SJSA1 (cell line): ENCODE data around the gene ALK. TPM values are rescaled to one million over a fixed set of nuclear protein-coding genes. Genes with fewer than 3 reads are reported as not detected.

ENCODE experiments used
- DNase-seq, 2 experiments: peaks; one replicate each; pipeline ENCODE4 v3.0.0-alpha.2; 2015 to 2020; ENCODE audit warnings: low spot score in 2 of 2, low read depth in 1 of 2
- H3K27ac ChIP-seq: fragments of 250-450 bp; sonication (Bioruptor Pico); 2 replicates; pipeline ENCODE4 v1.5.1; 2020; ENCODE audit warnings: mild to moderate bottlenecking, moderate library complexity
- H3K27me3 ChIP-seq: fragments of 250-450 bp; sonication (Bioruptor Pico); replicated peaks from 2 replicates; pipeline ENCODE4 v1.5.1; 2020; ENCODE audit warnings: mild to moderate bottlenecking, moderate library complexity
- H3K36me3 ChIP-seq: fragments of 250-450 bp; sonication (Bioruptor Pico); 2 replicates; pipeline ENCODE4 v1.5.1; 2020; ENCODE audit warnings: mild to moderate bottlenecking
- H3K4me1 ChIP-seq: fragments of 250-450 bp; sonication (Bioruptor Pico); replicated peaks from 2 replicates; pipeline ENCODE4 v1.6.1; 2021; ENCODE audit warnings: mild to moderate bottlenecking
- H3K4me3 ChIP-seq: fragments of 250-450 bp; sonication (Bioruptor Pico); 2 replicates; pipeline ENCODE4 v1.5.1; 2020; ENCODE audit warnings: mild to moderate bottlenecking
- H3K9me3 ChIP-seq: fragments of 250-450 bp; sonication (Bioruptor Pico); replicated peaks from 2 replicates; pipeline ENCODE4 v1.5.1; 2020; ENCODE audit warnings: mild to moderate bottlenecking
- total RNA-seq: library from RNA; depleted of rRNA; stranded (reverse); fragments of >200 nt; shearing (Covaris generic); gene quantifications from 2 replicates; pipeline ENCODE4 v1.2.3, GENCODE V29; 2014

ALK gene
- total RNA-seq, 1 experiment from 2014 or later: not detected

DNA sequence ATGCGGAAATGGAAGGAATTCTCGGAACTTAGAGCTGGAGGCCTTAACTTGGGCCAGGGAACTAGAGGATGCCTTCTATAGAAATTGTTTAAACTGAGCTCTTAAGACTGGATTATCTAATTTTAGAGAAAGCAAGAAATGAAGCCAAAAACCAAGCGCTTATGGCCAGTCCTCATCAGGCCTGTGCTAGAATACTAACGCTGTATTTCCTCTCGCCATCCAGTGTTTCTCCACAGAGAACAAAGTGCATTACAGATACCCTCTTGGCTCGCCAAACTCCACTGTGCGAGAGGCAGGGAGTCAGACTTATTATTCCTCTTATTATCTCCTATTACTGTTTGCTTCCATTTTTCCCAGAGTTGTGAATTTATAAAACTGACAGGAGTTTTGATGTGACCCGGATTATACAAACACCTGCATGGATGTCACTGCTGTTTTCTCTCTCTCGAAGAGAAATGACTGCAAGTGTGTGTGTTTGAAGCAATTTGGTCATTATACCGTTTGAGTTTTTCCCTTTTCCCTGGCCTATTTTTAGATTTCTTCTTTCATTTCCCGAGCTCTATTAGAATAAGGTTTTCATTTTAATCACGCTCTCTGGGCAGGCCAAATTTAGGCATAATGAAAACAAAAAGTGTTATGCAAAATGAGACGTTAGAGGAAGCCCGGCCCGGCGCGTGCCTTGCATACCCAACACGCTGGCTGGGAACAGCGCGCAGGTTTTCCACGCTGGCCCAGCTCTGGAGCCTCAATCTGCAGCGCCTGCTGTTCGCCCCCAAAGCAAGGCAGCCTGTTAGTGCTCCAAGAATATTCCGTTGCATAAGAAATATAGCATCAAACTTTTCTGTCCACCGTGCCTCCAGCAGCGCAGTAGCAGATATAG lies 103.3 kb downstream of the ALK start:
- H3K4me1 ChIP-seq: no peaks in the 10 kb centered on the region
- H3K9me3 ChIP-seq: no peaks in the 10 kb centered on the region
- peaks cover 17% of the 10 kb centered on the region for H3K27me3 ChIP-seq
- DNase-seq: no peak
- no peak overlapping the region for H3K27ac ChIP-seq
- no peaks in the 10 kb centered on the region for H3K36me3 ChIP-seq
- no peak overlapping the region for H3K4me3 ChIP-seq

DNA sequence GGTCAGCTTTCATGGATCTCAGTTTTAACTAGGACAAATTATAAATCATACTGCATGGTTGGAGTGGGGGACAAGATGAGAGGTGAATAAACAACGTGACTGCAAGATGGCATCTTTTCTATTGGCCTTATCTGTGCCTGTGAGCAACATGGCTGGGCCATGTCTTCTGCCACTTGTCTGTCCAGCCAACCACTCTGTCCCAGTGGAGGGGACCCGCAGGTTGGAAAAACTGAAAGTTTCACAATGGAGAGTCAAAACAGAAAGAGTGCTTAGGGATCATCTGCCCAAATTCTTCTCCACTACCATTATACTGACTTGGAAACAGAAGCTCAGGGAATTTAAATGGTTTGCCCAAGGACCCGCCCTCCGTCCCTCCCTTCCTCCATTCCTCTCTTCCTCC lies 104.1 kb downstream of the ALK start:
- DNase-seq: no peak
- H3K4me1 ChIP-seq: no peaks in the 10 kb centered on the region
- peaks cover 17% of the 10 kb centered on the region for H3K27me3 ChIP-seq
- no peak overlapping the region for H3K27ac ChIP-seq
- no peaks in the 10 kb centered on the region for H3K9me3 ChIP-seq
- no peaks in the 10 kb centered on the region for H3K36me3 ChIP-seq
- no peak overlapping the region for H3K4me3 ChIP-seq

DNA sequence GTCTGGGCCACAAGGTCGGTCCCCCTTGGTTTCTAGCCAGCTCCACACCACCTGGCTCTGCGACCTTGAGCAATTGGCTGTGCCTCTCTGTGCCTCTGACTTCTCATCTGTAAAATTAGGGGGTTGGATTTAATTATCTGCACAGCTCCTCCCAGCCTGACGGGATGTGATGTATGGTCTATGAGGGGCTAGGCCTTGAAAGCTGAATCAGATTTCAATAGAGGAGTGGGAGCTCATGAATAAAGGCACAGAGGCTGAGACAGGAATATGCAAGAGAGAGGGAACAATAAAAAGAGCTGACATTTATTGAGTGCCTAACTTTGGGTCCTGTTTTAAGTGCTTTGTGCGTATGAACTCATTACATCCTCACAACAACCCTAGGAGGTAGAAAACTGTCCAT lies 104.7 kb downstream of the ALK start:
- Histone ChIP-seq H3K27ac (no peak overlapping the region), H3K4me3 (no peak overlapping the region), H3K9me3 (no peaks in the 10 kb centered on the region), H3K4me1 (no peaks in the 10 kb centered on the region), H3K27me3 (peaks cover 17% of the 10 kb centered on the region), H3K36me3 (no peaks in the 10 kb centered on the region)
- no peak for DNase-seq

DNA sequence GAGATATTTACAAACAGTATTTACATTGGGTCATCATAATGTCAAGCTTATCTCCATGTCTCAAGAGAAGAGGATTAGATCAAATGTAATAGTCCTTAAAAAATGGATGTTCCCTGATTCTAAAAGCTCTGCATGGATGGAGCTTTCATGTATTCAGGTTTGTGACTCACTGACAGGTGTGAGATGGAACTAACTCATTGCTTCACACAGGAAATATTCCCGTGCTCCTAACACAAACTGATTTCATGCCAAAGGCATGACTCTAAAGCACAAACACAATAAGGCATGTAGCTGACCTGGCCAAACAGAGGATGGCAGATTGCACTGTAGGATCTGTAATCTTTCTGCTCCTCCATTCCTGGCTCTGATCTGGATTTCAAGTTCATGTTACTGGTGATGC lies 110.0 kb downstream of the ALK start:
- Histone ChIP-seq H3K4me3 (no peak overlapping the region), H3K9me3 (no peaks in the 10 kb centered on the region), H3K27ac (no peak overlapping the region), H3K4me1 (no peaks in the 10 kb centered on the region), H3K27me3 (peaks cover 13% of the 10 kb centered on the region), H3K36me3 (no peaks in the 10 kb centered on the region)
- no peak for DNase-seq

DNA sequence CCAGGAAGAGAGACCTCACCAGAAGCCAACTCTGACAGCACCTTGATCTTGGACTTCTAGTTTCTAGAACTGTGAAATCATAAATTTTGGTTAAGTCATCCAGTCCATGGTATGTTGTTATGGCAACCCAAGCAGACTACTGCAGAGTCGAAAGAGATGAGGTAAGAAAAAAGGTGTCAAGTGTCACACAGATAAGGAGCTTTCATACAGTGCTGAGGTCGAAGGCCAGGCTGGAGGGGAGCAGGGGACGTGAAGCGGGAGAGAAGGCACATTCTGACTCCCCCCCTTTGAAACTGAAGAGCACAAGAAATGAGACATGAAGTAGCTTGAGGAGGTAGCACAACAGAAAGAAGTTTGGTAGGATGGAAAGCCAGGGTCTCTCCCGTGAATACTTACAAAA lies 110.4 kb downstream of the ALK start:
- H3K4me3 ChIP-seq: no peak overlapping the region
- H3K4me1 ChIP-seq: no peaks in the 10 kb centered on the region
- DNase-seq: no peak
- no peaks in the 10 kb centered on the region for H3K36me3 ChIP-seq
- no peaks in the 10 kb centered on the region for H3K9me3 ChIP-seq
- peaks cover 12% of the 10 kb centered on the region for H3K27me3 ChIP-seq
- no peak overlapping the region for H3K27ac ChIP-seq

DNA sequence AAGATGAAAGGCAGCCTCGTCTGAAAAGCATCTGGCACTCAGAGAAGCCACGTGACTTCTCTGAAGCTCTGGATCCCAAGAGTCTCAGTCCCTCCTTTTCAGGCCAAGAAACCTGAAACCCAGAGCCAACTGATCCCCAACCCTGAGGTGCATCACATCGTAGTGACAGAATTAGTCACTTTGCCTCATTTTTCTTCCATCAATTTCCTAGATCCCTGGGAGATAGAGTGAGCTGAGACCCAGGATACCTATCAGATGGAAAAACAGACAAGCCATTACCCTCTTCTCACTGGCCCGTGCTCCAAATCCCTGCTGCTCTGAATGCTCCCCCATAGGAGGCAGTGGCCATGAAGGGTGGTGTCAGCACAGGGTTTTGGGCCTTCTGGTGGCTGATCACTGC lies 113.1 kb downstream of the ALK start:
- H3K9me3 ChIP-seq: no peaks in the 10 kb centered on the region
- no peak for DNase-seq

DNA sequence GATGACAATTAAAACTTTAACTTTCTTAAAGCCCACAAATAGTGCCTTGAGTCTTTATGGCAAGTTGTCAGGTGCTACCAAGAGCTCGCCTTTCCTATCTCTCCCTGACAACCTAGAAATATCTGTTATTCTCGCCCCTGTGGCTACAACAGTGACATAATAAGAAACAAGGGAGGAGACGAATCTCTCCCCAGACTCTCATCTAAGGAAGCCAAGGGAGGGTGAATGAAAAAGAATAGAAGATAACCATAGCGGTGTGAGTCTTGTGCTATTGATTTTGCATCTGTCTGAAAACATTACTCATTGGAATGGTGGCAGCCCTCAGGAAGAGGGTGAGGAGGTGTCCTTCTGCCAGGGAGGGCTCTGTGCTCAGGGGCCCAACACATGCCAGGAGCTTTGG lies 114.3 kb downstream of the ALK start:
- no peak overlapping the region for H3K4me3 ChIP-seq
- H3K4me1 ChIP-seq: no peaks in the 10 kb centered on the region
- DNase-seq: no peak
- no peak overlapping the region for H3K27ac ChIP-seq
- H3K27me3 ChIP-seq: no peaks in the 10 kb centered on the region
- H3K36me3 ChIP-seq: no peaks in the 10 kb centered on the region
- H3K9me3 ChIP-seq: no peaks in the 10 kb centered on the region

More for the DNA sequence above, 113.1 kb downstream of the ALK start:
- Histone ChIP-seq H3K4me1 (no peaks in the 10 kb centered on the region), H3K4me3 (no peak overlapping the region), H3K27me3 (peaks cover under 1% of the 10 kb centered on the region; the same call in 1 of the 2 replicates), H3K36me3 (no peaks in the 10 kb centered on the region), H3K27ac (no peak overlapping the region)

DNA sequence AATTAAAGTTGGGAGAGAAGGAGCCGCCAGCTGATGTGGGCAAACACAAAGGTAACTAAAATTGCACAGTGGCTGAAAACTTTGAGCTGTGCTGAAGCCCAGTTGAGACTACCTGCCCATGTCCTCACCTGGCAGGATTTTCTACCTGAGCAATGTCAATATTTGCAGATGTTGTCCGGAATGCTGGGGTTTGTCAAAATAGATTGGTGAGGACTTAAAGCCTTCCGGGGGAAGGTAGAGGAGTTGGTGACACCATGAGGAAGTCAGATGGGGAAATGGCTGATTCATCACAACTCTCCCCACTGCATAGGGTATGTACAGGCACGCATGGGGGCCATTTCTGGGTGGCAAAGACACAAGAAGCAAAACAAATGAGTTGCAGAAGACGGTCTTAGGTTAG lies 114.9 kb downstream of the ALK start:
- DNase-seq: no peak
- no peaks in the 10 kb centered on the region for H3K27me3 ChIP-seq
- no peaks in the 10 kb centered on the region for H3K4me1 ChIP-seq
- H3K36me3 ChIP-seq: no peaks in the 10 kb centered on the region
- no peak overlapping the region for H3K27ac ChIP-seq
- no peak overlapping the region for H3K4me3 ChIP-seq
- no peaks in the 10 kb centered on the region for H3K9me3 ChIP-seq

DNA sequence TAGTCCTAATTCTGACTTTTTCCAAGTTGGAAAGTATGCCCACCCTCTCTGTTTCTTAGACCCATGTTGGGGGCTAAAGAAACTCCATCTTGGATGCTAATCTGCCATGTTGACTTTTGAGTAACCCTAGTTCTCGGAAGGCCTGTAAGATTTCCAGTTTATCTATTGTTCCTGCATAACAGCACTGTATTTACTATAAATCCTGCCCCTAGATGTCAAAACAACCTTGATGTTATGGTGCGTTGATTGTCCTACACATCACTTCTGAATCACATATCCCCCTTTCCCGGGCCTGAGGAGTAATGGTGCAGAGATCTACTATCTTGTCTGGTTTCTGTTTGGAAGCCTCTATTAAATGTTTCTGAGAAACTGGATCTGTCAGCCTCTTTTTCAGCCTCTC lies 116.7 kb downstream of the ALK start:
- no peak overlapping the region for H3K27ac ChIP-seq
- H3K27me3 ChIP-seq: 0 out of 2 replicates have a peak, but pooled peaks cover 3% of the 10 kb centered on the region
- H3K4me1 ChIP-seq: no peaks in the 10 kb centered on the region
- no peak for DNase-seq
- no peaks in the 10 kb centered on the region for H3K36me3 ChIP-seq
- no peak overlapping the region for H3K4me3 ChIP-seq
- H3K9me3 ChIP-seq: no peaks in the 10 kb centered on the region

DNA sequence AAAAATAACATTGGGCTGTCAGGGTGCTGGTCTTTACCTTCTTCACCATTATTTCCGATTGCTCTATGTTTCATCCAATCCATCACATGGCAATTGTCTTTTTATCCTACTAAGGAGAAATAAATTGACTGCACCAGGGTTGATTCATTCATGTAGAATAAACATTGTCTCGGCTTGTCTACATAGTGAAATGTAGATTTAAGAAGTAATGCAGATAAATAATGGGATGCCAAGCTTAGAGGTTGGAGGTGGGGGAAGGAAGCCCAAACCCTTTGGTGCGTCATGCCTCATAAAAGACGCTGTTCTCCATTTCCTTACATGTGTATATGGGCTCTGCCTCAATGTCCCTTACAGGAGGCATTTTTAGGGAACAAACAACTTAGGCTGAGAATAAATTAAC lies 117.8 kb downstream of the ALK start:
- H3K27ac ChIP-seq: no peak overlapping the region
- H3K4me1 ChIP-seq: no peaks in the 10 kb centered on the region
- 0 out of 2 replicates have a peak, but pooled peaks cover 3% of the 10 kb centered on the region for H3K27me3 ChIP-seq
- H3K9me3 ChIP-seq: no peaks in the 10 kb centered on the region
- DNase-seq: no peak
- no peaks in the 10 kb centered on the region for H3K36me3 ChIP-seq
- no peak overlapping the region for H3K4me3 ChIP-seq

DNA sequence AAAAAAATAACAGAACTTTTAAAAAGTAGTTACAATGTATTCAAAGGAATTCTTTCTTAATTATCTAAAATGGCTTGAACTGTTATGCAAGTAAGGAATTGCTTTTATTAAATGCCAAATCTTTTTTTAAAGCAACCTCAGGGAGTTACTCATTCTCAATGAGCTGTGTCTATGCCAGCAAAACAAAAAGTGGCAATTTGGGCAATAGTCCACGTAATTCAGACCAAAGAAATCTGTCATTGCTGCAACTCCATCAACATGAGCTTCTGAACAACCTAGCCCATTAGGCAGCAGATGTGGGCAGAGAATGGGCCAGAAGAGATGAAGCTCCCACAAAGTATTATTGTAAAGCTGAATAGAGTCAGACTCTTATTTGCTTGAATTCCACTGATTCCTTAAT lies 118.4 kb downstream of the ALK start:
- no peaks in the 10 kb centered on the region for H3K4me1 ChIP-seq
- H3K4me3 ChIP-seq: no peak overlapping the region
- no peaks in the 10 kb centered on the region for H3K9me3 ChIP-seq
- H3K36me3 ChIP-seq: no peaks in the 10 kb centered on the region
- 0 out of 2 replicates have a peak, but pooled peaks cover 3% of the 10 kb centered on the region for H3K27me3 ChIP-seq
- H3K27ac ChIP-seq: no peak overlapping the region
- DNase-seq: no peak

DNA sequence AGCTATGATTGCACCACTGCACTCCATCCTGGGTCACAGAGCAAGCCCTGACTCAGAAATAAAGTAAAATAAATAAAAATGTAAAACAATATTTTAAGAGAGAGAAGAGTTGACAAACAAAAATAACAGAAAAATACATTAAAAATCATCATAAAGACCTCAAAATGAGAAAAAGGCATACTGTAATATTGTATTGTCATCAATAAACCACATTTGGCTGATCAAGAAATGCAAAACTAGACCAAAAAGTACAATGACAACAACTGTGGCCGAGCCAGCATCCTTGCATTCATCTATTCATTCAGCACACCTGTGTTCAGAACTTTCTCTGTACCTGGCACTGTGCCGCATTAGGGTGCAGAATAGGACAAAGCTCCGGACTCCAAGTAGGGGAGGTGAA lies 121.8 kb downstream of the ALK start:
- no peak overlapping the region for H3K4me3 ChIP-seq
- H3K36me3 ChIP-seq: no peaks in the 10 kb centered on the region
- no peak for DNase-seq
- no peak overlapping the region for H3K27ac ChIP-seq
- H3K9me3 ChIP-seq: no peaks in the 10 kb centered on the region
- no peaks in the 10 kb centered on the region for H3K4me1 ChIP-seq
- 0 out of 2 replicates have a peak, but pooled peaks cover 3% of the 10 kb centered on the region for H3K27me3 ChIP-seq

DNA sequence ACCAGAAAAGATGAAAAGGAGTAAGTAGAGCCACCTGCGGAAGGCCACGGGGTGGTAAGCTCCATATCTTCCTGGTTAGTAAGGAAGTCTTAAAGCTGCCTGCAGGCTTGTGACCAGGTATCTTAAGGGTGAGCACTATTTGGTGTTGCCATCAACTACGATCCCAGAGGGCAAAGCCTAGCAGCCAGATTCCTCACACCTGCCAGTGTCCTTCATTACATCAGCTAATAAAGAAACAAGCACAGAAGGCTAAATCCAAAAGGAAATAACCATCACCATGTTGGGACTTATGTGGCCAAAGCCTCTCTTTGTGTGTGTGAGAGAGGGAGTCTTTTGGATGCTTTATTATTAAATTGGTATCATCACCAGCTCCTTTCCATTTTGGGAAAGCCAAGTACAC lies 123.5 kb downstream of the ALK start:
- H3K4me1 ChIP-seq: no peaks in the 10 kb centered on the region
- no peak overlapping the region for H3K27ac ChIP-seq
- H3K4me3 ChIP-seq: no peak overlapping the region
- H3K9me3 ChIP-seq: no peaks in the 10 kb centered on the region
- no peak for DNase-seq
- H3K27me3 ChIP-seq: peaks cover 3% of the 10 kb centered on the region; the same call in 1 of the 2 replicates
- no peaks in the 10 kb centered on the region for H3K36me3 ChIP-seq

DNA sequence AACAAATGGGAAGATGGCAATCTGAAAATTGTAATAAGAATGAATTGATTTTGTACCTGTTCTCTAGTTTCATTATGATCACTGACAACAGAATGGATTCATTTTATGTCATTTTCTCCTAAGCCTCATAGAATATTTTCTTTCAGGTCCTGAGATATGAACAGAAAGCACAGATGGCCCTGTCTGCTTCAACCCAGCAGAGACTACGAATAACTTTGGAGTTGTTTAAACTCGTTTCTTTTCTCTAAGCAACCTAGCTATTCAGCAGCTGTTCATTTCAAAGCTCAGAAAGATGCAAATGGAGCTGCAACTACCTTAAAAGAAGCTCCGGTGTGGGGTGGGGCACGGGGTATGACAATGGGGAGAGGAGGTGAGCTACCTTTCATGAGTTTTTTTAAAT lies 124.9 kb downstream of the ALK start:
- no peaks in the 10 kb centered on the region for H3K4me1 ChIP-seq
- no peak for DNase-seq
- H3K27ac ChIP-seq: no peak overlapping the region
- H3K4me3 ChIP-seq: no peak overlapping the region
- peaks cover 3% of the 10 kb centered on the region; the same call in 1 of the 2 replicates for H3K27me3 ChIP-seq
- no peaks in the 10 kb centered on the region for H3K36me3 ChIP-seq
- no peaks in the 10 kb centered on the region for H3K9me3 ChIP-seq
